Suprapubic skin (tissue), 4 donors: ENCODE measurements around the gene RNF220.

Source experiments
- POLR2A ChIP-seq, 2 donors: fragments of 450-650 bp; IDR thresholded peaks; one replicate each; pipeline ENCODE4 v1.6.1; 2017; ENCODE audit warnings: antibody characterized with exemption in 2 of 2, mild to moderate bottlenecking in 2 of 2, moderate library complexity in 2 of 2
- POLR2AphosphoS5 ChIP-seq, 3 donors: sonication (generic); formaldehyde crosslinking; IDR thresholded peaks; one replicate each; pipeline ENCODE4 v1.6.1; 2017; ENCODE audit warnings: antibody characterized with exemption in 3 of 3
- TF ChIP-seq, protein P1 (sequence below), 2 donors: fragments of 200-600 bp in 1 of 2; fragments of 450-650 bp in 1 of 2; sonication (generic) in 1 of 2; IDR thresholded peaks; one replicate each; pipeline ENCODE4 v1.5.1; 2016 to 2019; ENCODE audit warnings: antibody characterized with exemption in 2 of 2, mild to moderate bottlenecking in 1 of 2, moderate library complexity in 1 of 2

DNA sequence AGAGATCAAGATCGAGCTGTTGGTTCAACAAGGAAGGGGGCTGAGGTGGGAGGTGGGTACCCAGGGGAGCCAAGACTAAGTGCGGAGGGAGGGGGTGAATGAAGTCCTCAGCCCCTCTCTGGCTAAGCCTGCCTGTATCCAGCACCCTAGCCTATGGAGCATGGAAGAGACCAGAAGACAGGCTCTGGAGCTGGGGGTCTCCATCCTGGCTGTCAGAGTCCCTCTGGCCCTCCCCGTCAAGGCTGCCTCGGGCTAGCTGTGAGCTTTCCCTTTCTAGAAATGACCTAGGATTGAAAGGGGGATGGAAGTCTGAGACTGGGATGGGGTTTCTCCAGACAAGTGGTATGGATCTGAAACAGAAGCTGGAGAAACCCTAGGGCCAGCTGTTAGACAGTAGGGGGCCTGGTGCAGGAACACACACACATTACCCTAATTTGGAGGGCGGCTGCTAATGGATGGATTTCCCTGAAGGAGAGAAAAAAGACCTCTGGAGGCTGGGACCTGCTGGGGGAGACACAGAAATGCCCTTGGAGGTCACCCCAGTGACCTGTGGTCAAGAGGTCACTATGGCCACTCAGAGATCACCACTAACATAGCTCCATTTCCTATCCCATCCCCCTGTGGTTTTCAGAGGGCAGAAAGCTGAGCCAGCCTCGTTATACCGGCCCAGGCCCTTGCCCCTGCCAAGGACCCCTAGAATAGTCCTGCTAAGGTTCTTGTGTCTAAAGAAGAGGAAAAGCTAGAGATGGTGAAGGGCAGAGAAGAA lies 161.4 kb downstream of the RNF220 start:
- no peak for TF ChIP-seq POLR2A (IDR thresholded peaks at IDR 0.05)
- TF ChIP-seq, protein P1, sequence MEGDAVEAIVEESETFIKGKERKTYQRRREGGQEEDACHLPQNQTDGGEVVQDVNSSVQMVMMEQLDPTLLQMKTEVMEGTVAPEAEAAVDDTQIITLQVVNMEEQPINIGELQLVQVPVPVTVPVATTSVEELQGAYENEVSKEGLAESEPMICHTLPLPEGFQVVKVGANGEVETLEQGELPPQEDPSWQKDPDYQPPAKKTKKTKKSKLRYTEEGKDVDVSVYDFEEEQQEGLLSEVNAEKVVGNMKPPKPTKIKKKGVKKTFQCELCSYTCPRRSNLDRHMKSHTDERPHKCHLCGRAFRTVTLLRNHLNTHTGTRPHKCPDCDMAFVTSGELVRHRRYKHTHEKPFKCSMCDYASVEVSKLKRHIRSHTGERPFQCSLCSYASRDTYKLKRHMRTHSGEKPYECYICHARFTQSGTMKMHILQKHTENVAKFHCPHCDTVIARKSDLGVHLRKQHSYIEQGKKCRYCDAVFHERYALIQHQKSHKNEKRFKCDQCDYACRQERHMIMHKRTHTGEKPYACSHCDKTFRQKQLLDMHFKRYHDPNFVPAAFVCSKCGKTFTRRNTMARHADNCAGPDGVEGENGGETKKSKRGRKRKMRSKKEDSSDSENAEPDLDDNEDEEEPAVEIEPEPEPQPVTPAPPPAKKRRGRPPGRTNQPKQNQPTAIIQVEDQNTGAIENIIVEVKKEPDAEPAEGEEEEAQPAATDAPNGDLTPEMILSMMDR (IDR thresholded peaks at IDR 0.05), result no peak
- TF ChIP-seq POLR2AphosphoS5 (IDR thresholded peaks at IDR 0.05), result no peak
